Activated CD4-positive, alpha-beta memory T cell treated with anti-CD3 and anti-CD28 coated beads for 36 hours (primary cell): ENCODE results near the gene CELF2. TPM values are rescaled to one million over a fixed set of nuclear protein-coding genes. Genes with fewer than 3 reads are reported as not detected.
A peak's percentile ranks its signal among the peaks of the same experiment; 100 is the strongest.

Experiments used
- CTCF ChIA-PET: fragments of 350-600 bp; sonication (Branson Sonifier 250); formaldehyde crosslinking; loops from one replicate; lab custom pipeline; 2021; ENCODE audit warnings: antibody characterized with exemption, inconsistent platforms; lab: Charles Lee
- POLR2A ChIA-PET: fragments of 350-600 bp; sonication (Branson Sonifier 250); formaldehyde crosslinking; loops from one replicate; lab custom pipeline; 2021; ENCODE audit warnings: antibody characterized with exemption; lab: Charles Lee
- DNase-seq: peaks from one replicate; pipeline ENCODE4 v3.0.0-alpha.2; 2020
- H3K27ac Mint-ChIP-seq: one replicate; pipeline ENCODE4 v1.8.0; 2021; ENCODE audit warnings: mixed read lengths
- H3K27me3 Mint-ChIP-seq: one replicate; pipeline ENCODE4 v1.8.0; 2021; ENCODE audit warnings: mixed read lengths
- H3K36me3 Mint-ChIP-seq: one replicate; pipeline ENCODE4 v1.8.0; 2021; ENCODE audit warnings: mixed read lengths
- H3K4me1 Mint-ChIP-seq: one replicate; pipeline ENCODE4 v1.8.0; 2021; ENCODE audit warnings: low read depth, mixed read lengths
- H3K4me3 Mint-ChIP-seq: one replicate; pipeline ENCODE4 v1.8.0; 2021; ENCODE audit warnings: mild to moderate bottlenecking, mixed read lengths
- H3K9me3 Mint-ChIP-seq: one replicate; pipeline ENCODE4 v1.8.0; 2021; ENCODE audit warnings: mixed read lengths
- intact Hi-C: fragments of 100-400 bp; cut with micrococcal nuclease; formaldehyde crosslinking; loops from one replicate; pipeline ENCODE4 v1.15.1; 2023
- total RNA-seq, 2 experiments: library from RNA; stranded (reverse); gene quantifications; one replicate each; pipeline ENCODE4 v1.2.3, GENCODE V29; 2021

Gene CELF2
- total RNA-seq, 2 experiments from 2014 or later, result 109 to 113 TPM

- Mint-ChIP-seq H3K9me3 (no peaks in the 10 kb centered on the region), H3K27me3 (peaks cover 6% of the 10 kb centered on the region), H3K27ac (no peak overlapping the region), H3K36me3 (no peaks in the 10 kb centered on the region), H3K4me3 (no peak overlapping the region), H3K4me1 (peaks cover 12% of the 10 kb centered on the region)
- DNase-seq, result peak; percentile 44
- intact Hi-C loops, result loop anchor here (5.0 kb wide), 1 partner anchor 69 kb away; no protein-coding TSS in a partner anchor
- POLR2A ChIA-PET, result no interaction called here
- CTCF ChIA-PET, result interaction anchor here (1.4 kb wide), 1 partner anchor 83 kb away, joined by 3 read pairs; no protein-coding TSS in a partner anchor
Measured at GRCh38 chr10:11091517-11092102, 73.9 kb downstream of the CELF2 start.

- H3K4me1 Mint-ChIP-seq, result peaks cover 16% of the 10 kb centered on the region
- no peaks in the 10 kb centered on the region for H3K36me3 Mint-ChIP-seq
- no peak overlapping the region for H3K27ac Mint-ChIP-seq
- intact Hi-C loops, result loop anchor here (5.0 kb wide), 1 partner anchor 72 kb away; no protein-coding TSS in a partner anchor
- ChIA-PET CTCF (no interaction called here), POLR2A (interaction anchor here (1.4 kb wide), 1 partner anchor 56 kb away, joined by 3 read pairs; no protein-coding TSS in a partner anchor)
- no peak overlapping the region for H3K4me3 Mint-ChIP-seq
- no peak for DNase-seq
- no peaks in the 10 kb centered on the region for H3K9me3 Mint-ChIP-seq
- H3K27me3 Mint-ChIP-seq, result peaks cover 10% of the 10 kb centered on the region
Measured at GRCh38 chr10:11093771-11094736, 76.4 kb downstream of the CELF2 start.

- Mint-ChIP-seq H3K9me3 (no peaks in the 10 kb centered on the region), H3K4me3 (no peak overlapping the region), H3K27ac (no peak overlapping the region), H3K4me1 (peaks cover 16% of the 10 kb centered on the region), H3K36me3 (no peaks in the 10 kb centered on the region), H3K27me3 (peaks cover 10% of the 10 kb centered on the region)
- intact Hi-C loops, result no loop called here
- no peak for DNase-seq
- CTCF ChIA-PET, result interaction anchor here (0.6 to 0.8 kb wide), 2 partner anchors 10 to 74 kb away, joined by 3 read pairs; no protein-coding TSS in a partner anchor
- POLR2A ChIA-PET, result no interaction called here
Measured at GRCh38 chr10:11095374-11095801, 77.7 kb downstream of the CELF2 start.

GRCh38 chr10:11096422-11096821, 78.8 kb downstream of the CELF2 start:
- intact Hi-C loops, result no loop called here
- POLR2A ChIA-PET, result no interaction called here
- H3K27me3 Mint-ChIP-seq, result peaks cover 10% of the 10 kb centered on the region
- DNase-seq, result no peak
- CTCF ChIA-PET, result interaction anchor here (1.7 kb wide), 1 partner anchor 174 kb away, joined by 3 read pairs; no protein-coding TSS in a partner anchor
- H3K9me3 Mint-ChIP-seq, result no peaks in the 10 kb centered on the region
- H3K4me3 Mint-ChIP-seq, result no peak overlapping the region
- no peak overlapping the region for H3K27ac Mint-ChIP-seq
- H3K4me1 Mint-ChIP-seq, result peaks cover 11% of the 10 kb centered on the region
- no peaks in the 10 kb centered on the region for H3K36me3 Mint-ChIP-seq

- H3K9me3 Mint-ChIP-seq, result no peaks in the 10 kb centered on the region
- ChIA-PET CTCF (interaction anchor here (1.7 kb wide), 1 partner anchor 172 kb away, joined by 3 read pairs; no protein-coding TSS in a partner anchor), POLR2A (no interaction called here)
- H3K27me3 Mint-ChIP-seq, result peaks cover 12% of the 10 kb centered on the region
- no peak overlapping the region for H3K4me3 Mint-ChIP-seq
- peaks cover 4% of the 10 kb centered on the region for H3K4me1 Mint-ChIP-seq
- H3K36me3 Mint-ChIP-seq, result no peaks in the 10 kb centered on the region
- peak; percentile 50 for DNase-seq
- intact Hi-C loops, result no loop called here
- H3K27ac Mint-ChIP-seq, result no peak overlapping the region
Measured at GRCh38 chr10:11097686-11098085, 80.0 kb downstream of the CELF2 start.

GRCh38 chr10:11098666-11099065, 81.0 kb downstream of the CELF2 start:
- Mint-ChIP-seq H3K4me3 (no peak overlapping the region), H3K9me3 (no peaks in the 10 kb centered on the region), H3K27ac (no peak overlapping the region), H3K4me1 (peaks cover 4% of the 10 kb centered on the region), H3K36me3 (no peaks in the 10 kb centered on the region), H3K27me3 (peaks cover 13% of the 10 kb centered on the region)
- ChIA-PET CTCF (interaction anchor here (1.0 kb wide), 1 partner anchor 14 kb away, joined by 3 read pairs; no protein-coding TSS in a partner anchor), POLR2A (no interaction called here)
- no peak for DNase-seq
- intact Hi-C loops, result no loop called here

- H3K27me3 Mint-ChIP-seq, result peaks cover 3% of the 10 kb centered on the region
- H3K9me3 Mint-ChIP-seq, result no peaks in the 10 kb centered on the region
- peak overlapping the region; percentile 55 for H3K27ac Mint-ChIP-seq
- ChIA-PET CTCF (interaction anchor here (1.0 to 1.5 kb wide), 4 partner anchors 9 to 165 kb away, joined by 3 to 4 read pairs (median 3); no protein-coding TSS in a partner anchor), POLR2A (no interaction called here)
- DNase-seq, result peak; percentile 20
- intact Hi-C loops, result no loop called here
- H3K36me3 Mint-ChIP-seq, result no peaks in the 10 kb centered on the region
- H3K4me3 Mint-ChIP-seq, result peak overlapping the region; percentile 36
- H3K4me1 Mint-ChIP-seq, result peaks cover 17% of the 10 kb centered on the region
Measured at GRCh38 chr10:11104772-11105675, 87.4 kb downstream of the CELF2 start.

GRCh38 chr10:11105676-11106004, 88.0 kb downstream of the CELF2 start:
- Mint-ChIP-seq H3K36me3 (no peaks in the 10 kb centered on the region), H3K4me1 (peaks cover 17% of the 10 kb centered on the region), H3K27me3 (peaks cover 3% of the 10 kb centered on the region), H3K4me3 (no peak overlapping the region), H3K9me3 (no peaks in the 10 kb centered on the region), H3K27ac (peak overlapping the region; percentile 55)
- ChIA-PET POLR2A (no interaction called here), CTCF (interaction anchor here (1.0 to 1.3 kb wide), 4 partner anchors 10 to 165 kb away, joined by 3 to 4 read pairs (median 3); no protein-coding TSS in a partner anchor)
- DNase-seq, result no peak
- intact Hi-C loops, result no loop called here

GRCh38 chr10:11106621-11107374, 89.1 kb downstream of the CELF2 start:
- intact Hi-C loops, result no loop called here
- no peak for DNase-seq
- ChIA-PET CTCF (interaction anchor here (0.6 to 1.3 kb wide), 4 partner anchors 13 to 164 kb away, joined by 3 to 4 read pairs (median 3); no protein-coding TSS in a partner anchor), POLR2A (no interaction called here)
- no peaks in the 10 kb centered on the region for H3K9me3 Mint-ChIP-seq
- peaks cover 3% of the 10 kb centered on the region for H3K27me3 Mint-ChIP-seq
- H3K4me1 Mint-ChIP-seq, result peaks cover 17% of the 10 kb centered on the region
- H3K27ac Mint-ChIP-seq, result no peak overlapping the region
- H3K36me3 Mint-ChIP-seq, result no peaks in the 10 kb centered on the region
- no peak overlapping the region for H3K4me3 Mint-ChIP-seq

- intact Hi-C loops, result no loop called here
- Mint-ChIP-seq H3K9me3 (no peaks in the 10 kb centered on the region), H3K36me3 (no peaks in the 10 kb centered on the region), H3K4me1 (peaks cover 19% of the 10 kb centered on the region), H3K4me3 (no peak overlapping the region), H3K27me3 (no peaks in the 10 kb centered on the region), H3K27ac (no peak overlapping the region)
- POLR2A ChIA-PET, result no interaction called here
- DNase-seq, result no peak
- CTCF ChIA-PET, result no interaction called here
Measured at GRCh38 chr10:11107948-11108347, 90.3 kb downstream of the CELF2 start.

- DNase-seq, result no peak
- no peaks in the 10 kb centered on the region for H3K36me3 Mint-ChIP-seq
- no peaks in the 10 kb centered on the region for H3K9me3 Mint-ChIP-seq
- H3K4me1 Mint-ChIP-seq, result peaks cover 22% of the 10 kb centered on the region
- no peak overlapping the region for H3K27ac Mint-ChIP-seq
- intact Hi-C loops, result no loop called here
- no peak overlapping the region for H3K4me3 Mint-ChIP-seq
- CTCF ChIA-PET, result interaction anchor here (1.0 kb wide), 1 partner anchor 55 kb away, joined by 3 read pairs; no protein-coding TSS in a partner anchor
- POLR2A ChIA-PET, result no interaction called here
- no peaks in the 10 kb centered on the region for H3K27me3 Mint-ChIP-seq
Measured at GRCh38 chr10:11108356-11108755, 90.7 kb downstream of the CELF2 start.
